Measurements from ENCODE around the gene TMEM184B.

TMEM184B gene

GRCh38 chr22:38228873-38229740 is 43.7 kb downstream of the TMEM184B start:
- TF ChIP-seq EZH2phosphoT487 (IDR thresholded peaks at IDR 0.05; ENCODE audit: borderline replicate concordance, low read length) (no peak), CTCF (IDR thresholded peaks at IDR 0.05; ENCODE audit: low read depth, low read length, poor library complexity, severe bottlenecking) (no peak)
- Histone ChIP-seq H3K79me2 (ENCODE audit: control insufficient read depth, low read length) (no peaks in the 10 kb centered on the region), H3K4me3 (ENCODE audit: low read length) (no peak overlapping the region), H3F3A (ENCODE audit: control insufficient read depth, insufficient read depth) (no peaks in the 10 kb centered on the region), H3K27me3 (ENCODE audit: control insufficient read depth, low read length) (no peaks in the 10 kb centered on the region), H3K36me3 (ENCODE audit: control insufficient read depth, low read length) (no peaks in the 10 kb centered on the region), H3K9me3 (ENCODE audit: control insufficient read depth, insufficient read depth, low read length) (no peaks in the 10 kb centered on the region), H3K4me2 (ENCODE audit: low read length) (no peak overlapping the region), H3K9me2 (replicated peaks; ENCODE audit: control insufficient read depth, low read length) (no peaks in the 10 kb centered on the region), H4K20me1 (ENCODE audit: control insufficient read depth, insufficient read depth, low read depth, low read length) (no peaks in the 10 kb centered on the region), H3K4me1 (ENCODE audit: control insufficient read depth, low read length) (no peaks in the 10 kb centered on the region), H3K27ac (ENCODE audit: low read depth, low read length) (no peak overlapping the region)

- H3K27ac ChIP-seq (ENCODE audit: low read depth, low read length): no peak overlapping the region
- TF ChIP-seq EZH2phosphoT487 (IDR thresholded peaks at IDR 0.05; ENCODE audit: borderline replicate concordance, low read length) (no peak), CTCF (IDR thresholded peaks at IDR 0.05; ENCODE audit: low read depth, low read length, poor library complexity, severe bottlenecking) (no peak)
Measured at GRCh38 chr22:38228326-38228872, 44.4 kb downstream of the TMEM184B start.

GRCh38 chr22:38226853-38227649 is 45.8 kb downstream of the TMEM184B start:
- no peaks in the 10 kb centered on the region for H3K27me3 ChIP-seq (ENCODE audit: control insufficient read depth, low read length)
- H3K4me3 ChIP-seq (ENCODE audit: low read length): no peak overlapping the region
- no peaks in the 10 kb centered on the region for H3K9me3 ChIP-seq (ENCODE audit: control insufficient read depth, insufficient read depth, low read length)
- H3K4me1 ChIP-seq (ENCODE audit: control insufficient read depth, low read length): no peaks in the 10 kb centered on the region
- no peak for TF ChIP-seq CTCF (IDR thresholded peaks at IDR 0.05; ENCODE audit: low read depth, low read length, poor library complexity, severe bottlenecking)
- no peak for TF ChIP-seq EZH2phosphoT487 (IDR thresholded peaks at IDR 0.05; ENCODE audit: borderline replicate concordance, low read length)
- no peaks in the 10 kb centered on the region for H3F3A ChIP-seq (ENCODE audit: control insufficient read depth, insufficient read depth)
- H3K9me2 ChIP-seq (replicated peaks; ENCODE audit: control insufficient read depth, low read length): no peaks in the 10 kb centered on the region
- H3K4me2 ChIP-seq (ENCODE audit: low read length): no peak overlapping the region
- no peak overlapping the region for H3K27ac ChIP-seq (ENCODE audit: low read depth, low read length)
- H3K36me3 ChIP-seq (ENCODE audit: control insufficient read depth, low read length): no peaks in the 10 kb centered on the region
- no peaks in the 10 kb centered on the region for H4K20me1 ChIP-seq (ENCODE audit: control insufficient read depth, insufficient read depth, low read depth, low read length)
- no peaks in the 10 kb centered on the region for H3K79me2 ChIP-seq (ENCODE audit: control insufficient read depth, low read length)

More at GRCh38 chr22:38228326-38228872, 44.4 kb downstream of the TMEM184B start:
- Histone ChIP-seq H4K20me1 (ENCODE audit: control insufficient read depth, insufficient read depth, low read depth, low read length) (no peaks in the 10 kb centered on the region), H3K36me3 (ENCODE audit: control insufficient read depth, low read length) (no peaks in the 10 kb centered on the region), H3K4me3 (ENCODE audit: low read length) (no peak overlapping the region), H3K27me3 (ENCODE audit: control insufficient read depth, low read length) (no peaks in the 10 kb centered on the region), H3K9me3 (ENCODE audit: control insufficient read depth, insufficient read depth, low read length) (no peaks in the 10 kb centered on the region), H3K9me2 (replicated peaks; ENCODE audit: control insufficient read depth, low read length) (no peaks in the 10 kb centered on the region), H3K79me2 (ENCODE audit: control insufficient read depth, low read length) (no peaks in the 10 kb centered on the region), H3K4me2 (ENCODE audit: low read length) (no peak overlapping the region), H3F3A (ENCODE audit: control insufficient read depth, insufficient read depth) (no peaks in the 10 kb centered on the region), H3K4me1 (ENCODE audit: control insufficient read depth, low read length) (no peaks in the 10 kb centered on the region)
